Sigmoid colon (tissue), 7 donors: Measurements from ENCODE around the gene SLAMF6. TPM values are rescaled to one million over a fixed set of nuclear protein-coding genes. Genes with fewer than 3 reads are reported as not detected.
"Not testable (repeated sequence)": the region's sequence is repeated elsewhere in the genome, so short reads cannot be mapped to it uniquely, and the experiment has no call there.

Experiments
- DNase-seq: peaks from one replicate; pipeline ENCODE4 v3.0.0-alpha.2; 2019
- H3K27ac ChIP-seq, 4 donors: fragments of 200-600 bp; sonication (generic); one replicate each; pipeline ENCODE4 v1.5.1; 2016 to 2019; ENCODE audit warnings: mild to moderate bottlenecking in 1 of 4
- H3K27me3 ChIP-seq, 3 donors: fragments of 200-600 bp; sonication (generic); one replicate each; pipeline ENCODE4 v1.5.1; 2019; ENCODE audit warnings: mild to moderate bottlenecking in 1 of 3
- H3K36me3 ChIP-seq, 4 donors: fragments of 200-600 bp; sonication (generic); one replicate each; pipeline ENCODE4 v1.5.1; 2016 to 2019
- H3K4me1 ChIP-seq, 4 donors: fragments of 200-600 bp; sonication (generic); one replicate each; pipeline ENCODE4 v1.5.1; 2017 to 2019
- H3K4me3 ChIP-seq, 4 donors: fragments of 200-600 bp; sonication (generic); one replicate each; pipeline ENCODE4 v1.5.1; 2017 to 2019; ENCODE audit warnings: mild to moderate bottlenecking in 2 of 4, moderate library complexity in 1 of 4
- H3K9me3 ChIP-seq, 4 donors: fragments of 200-600 bp in 3 of 4; sonication (generic) in 3 of 4; one replicate each; pipeline versions ENCODE4 v1.5.1 to v1.6.1; 2013 to 2019
- EP300 ChIP-seq, 4 donors: sonication (generic); formaldehyde crosslinking; IDR thresholded peaks; one replicate each; pipeline ENCODE4 v1.6.1; 2017; ENCODE audit warnings: antibody characterized with exemption in 4 of 4
- POLR2A ChIP-seq, 2 donors: fragments of 450-650 bp; IDR thresholded peaks; one replicate each; pipeline ENCODE4 v1.6.1; 2016; ENCODE audit warnings: antibody characterized with exemption in 2 of 2, mild to moderate bottlenecking in 2 of 2, moderate library complexity in 2 of 2
- POLR2AphosphoS5 ChIP-seq, 4 donors: sonication (generic); formaldehyde crosslinking; IDR thresholded peaks; one replicate each; pipeline ENCODE4 v1.6.1; 2017; ENCODE audit warnings: antibody characterized with exemption in 4 of 4
- WGBS, 2 donors: extraction: QIAGEN DNeasy Blood & Tissue Kit; methylation state at CpG; one replicate each; pipeline ENCODE4 v1.1.7; 2013; 5-methylcytosine and 5-hydroxymethylcytosine counted together
- intact Hi-C: fragments of 100-400 bp; cut with DNase I; formaldehyde crosslinking; loops from one replicate; pipeline ENCODE4 v1.15.1; 2023
- polyA plus RNA-seq, 3 donors: library from polyadenylated mRNA; stranded (reverse); fragments of 200-250 nt; gene quantifications; one replicate each; pipeline ENCODE4 v1.2.3, GENCODE V29; 2013
- total RNA-seq, 4 donors: library from RNA; depleted of rRNA; stranded (reverse); fragments of >200 nt; gene quantifications; one replicate each; pipeline ENCODE4 v1.1.0, GENCODE V29; 2016
- TF ChIP-seq, protein P1 (sequence below), 4 experiments: fragments of 450-650 bp in 3 of 4; fragments of 200-600 bp in 1 of 4; IDR thresholded peaks; one replicate each; pipeline ENCODE4 v1.5.1; 2016 to 2019; ENCODE audit warnings: antibody characterized with exemption in 4 of 4, mild to moderate bottlenecking in 3 of 4, moderate library complexity in 2 of 4
- donor health status: healthy with polysubstance abuse.
- donor health status: Bipolar disorder and iron deficiency.
- donor health status: healthy.

The SLAMF6 gene
- total and polyA plus RNA-seq, 7 donors, result 0.41 to 15.2 (median 1.1) TPM; not detected in 1

DNA sequence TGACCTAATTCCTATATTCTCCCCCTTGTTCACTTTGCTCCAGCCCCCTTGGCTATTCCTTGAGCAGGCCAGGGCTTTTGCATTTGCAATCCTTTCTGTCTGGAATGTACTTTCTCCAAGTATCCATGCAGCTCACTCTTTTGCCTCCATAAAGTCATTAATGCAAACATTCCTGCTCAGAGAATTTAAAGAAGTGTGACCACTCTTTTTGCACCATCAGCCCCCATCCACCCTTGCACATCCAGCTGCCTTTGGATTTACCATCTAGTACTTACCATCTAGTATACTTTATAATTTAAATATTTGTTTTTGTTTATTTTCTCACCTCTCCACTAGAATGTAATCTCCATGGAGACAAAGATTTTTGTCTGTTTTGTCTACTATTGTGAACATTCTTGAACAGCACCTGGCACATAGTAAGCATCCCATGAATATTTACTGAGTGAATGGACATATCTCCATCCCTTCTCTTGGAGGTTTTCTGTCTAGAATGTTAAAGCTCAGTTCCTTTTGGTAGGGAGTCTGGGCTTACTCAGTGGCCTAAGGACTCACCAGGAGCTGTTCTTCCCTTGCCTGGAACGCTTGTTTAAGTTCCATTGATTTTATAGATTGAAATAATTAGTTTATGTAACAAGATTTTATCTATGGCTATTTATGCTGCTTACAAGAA, 22.6 kb downstream of the SLAMF6 start:
- no peak for DNase-seq
- intact Hi-C loops, result no loop called here
- H3K27ac ChIP-seq, result no peak overlapping the region

DNA sequence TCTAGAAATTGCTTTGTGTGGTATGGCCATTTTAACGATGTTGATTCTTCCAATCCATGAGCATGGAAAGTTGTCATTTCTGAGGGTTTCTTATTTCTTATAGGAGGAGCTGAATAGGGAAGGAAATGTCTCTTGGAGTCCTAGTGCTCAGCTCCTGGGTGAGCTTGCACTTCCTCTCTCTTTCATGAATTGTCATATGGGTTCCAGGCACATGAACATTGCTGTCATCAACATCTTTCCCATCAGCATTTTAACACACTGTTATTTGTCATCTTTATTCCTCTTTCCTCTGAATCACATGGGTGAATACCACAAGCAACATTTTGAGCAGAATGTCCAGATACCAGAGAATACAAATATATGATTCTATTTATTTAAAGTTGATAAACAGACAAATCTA, 23.4 kb downstream of the SLAMF6 start:
- no peak overlapping the region for H3K27ac ChIP-seq
- intact Hi-C loops, result no loop called here
- peak in 1 of 4 donors; percentile 16 for TF ChIP-seq EP300 (IDR thresholded peaks at IDR 0.05)
- peak in 1 of 4 donors; percentile 10 for TF ChIP-seq POLR2AphosphoS5 (IDR thresholded peaks at IDR 0.05)
- TF ChIP-seq, protein P1, sequence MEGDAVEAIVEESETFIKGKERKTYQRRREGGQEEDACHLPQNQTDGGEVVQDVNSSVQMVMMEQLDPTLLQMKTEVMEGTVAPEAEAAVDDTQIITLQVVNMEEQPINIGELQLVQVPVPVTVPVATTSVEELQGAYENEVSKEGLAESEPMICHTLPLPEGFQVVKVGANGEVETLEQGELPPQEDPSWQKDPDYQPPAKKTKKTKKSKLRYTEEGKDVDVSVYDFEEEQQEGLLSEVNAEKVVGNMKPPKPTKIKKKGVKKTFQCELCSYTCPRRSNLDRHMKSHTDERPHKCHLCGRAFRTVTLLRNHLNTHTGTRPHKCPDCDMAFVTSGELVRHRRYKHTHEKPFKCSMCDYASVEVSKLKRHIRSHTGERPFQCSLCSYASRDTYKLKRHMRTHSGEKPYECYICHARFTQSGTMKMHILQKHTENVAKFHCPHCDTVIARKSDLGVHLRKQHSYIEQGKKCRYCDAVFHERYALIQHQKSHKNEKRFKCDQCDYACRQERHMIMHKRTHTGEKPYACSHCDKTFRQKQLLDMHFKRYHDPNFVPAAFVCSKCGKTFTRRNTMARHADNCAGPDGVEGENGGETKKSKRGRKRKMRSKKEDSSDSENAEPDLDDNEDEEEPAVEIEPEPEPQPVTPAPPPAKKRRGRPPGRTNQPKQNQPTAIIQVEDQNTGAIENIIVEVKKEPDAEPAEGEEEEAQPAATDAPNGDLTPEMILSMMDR (IDR thresholded peaks at IDR 0.05), result no peak
- H3K27me3 ChIP-seq, result peaks cover 0 to 4% (median 0%) of the 10 kb centered on the region in 3 donors
- no peaks in the 10 kb centered on the region for H3K9me3 ChIP-seq
- no peak overlapping the region for H3K4me3 ChIP-seq
- no peak for DNase-seq
- H3K4me1 ChIP-seq, result no peaks in the 10 kb centered on the region
- WGBS, 2 donors, result 84 to 92% methylated on average over 1 of the region's 1 CpG
- no peaks in the 10 kb centered on the region for H3K36me3 ChIP-seq

More for the DNA sequence above, 22.6 kb downstream of the SLAMF6 start:
- TF ChIP-seq POLR2A (IDR thresholded peaks at IDR 0.05), result no peak
- no peak overlapping the region for H3K4me3 ChIP-seq
- no peaks in the 10 kb centered on the region for H3K36me3 ChIP-seq
- 76 to 77% methylated on average over 1 of the region's 1 CpG for WGBS, 2 donors
- H3K9me3 ChIP-seq, result no peaks in the 10 kb centered on the region
- H3K4me1 ChIP-seq, result no peaks in the 10 kb centered on the region
- peaks cover 0 to 4% (median 0%) of the 10 kb centered on the region in 3 donors for H3K27me3 ChIP-seq

DNA sequence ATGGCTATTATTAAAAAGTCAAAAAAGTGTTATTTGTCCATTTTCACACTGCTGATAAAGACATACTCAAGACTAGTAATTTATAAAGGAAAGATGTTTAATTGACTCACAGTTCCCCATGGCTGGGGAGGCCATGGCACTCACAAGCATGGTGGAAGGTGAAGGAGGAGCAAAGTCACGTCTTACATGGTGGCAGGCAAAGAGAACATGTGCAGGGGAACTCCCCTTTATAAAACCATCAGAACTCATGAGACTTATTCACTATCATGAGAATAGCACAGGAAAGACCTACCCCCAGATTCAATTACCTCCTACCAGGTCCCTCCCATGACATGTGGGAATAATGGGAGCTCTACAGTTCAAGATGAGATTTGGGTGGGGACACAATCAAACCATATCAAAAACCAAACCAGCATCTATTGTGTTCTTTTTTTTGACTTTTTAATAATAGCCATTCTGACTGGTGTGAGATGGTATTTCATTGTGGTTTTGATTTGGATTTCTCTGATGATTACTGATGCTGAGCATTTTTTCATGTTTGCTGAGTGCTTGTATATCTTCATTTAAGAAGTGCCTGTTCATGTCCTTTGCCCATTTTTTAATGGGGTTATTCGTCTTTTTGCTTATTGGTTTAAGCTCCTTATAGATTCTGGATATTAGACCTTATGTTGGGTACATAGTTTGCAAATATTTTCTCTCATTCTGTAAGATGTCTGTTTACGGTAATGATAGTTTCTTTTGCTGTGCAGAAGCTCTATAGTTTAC, 24.6 kb downstream of the SLAMF6 start:
- H3K27me3 ChIP-seq, H3K9me3 ChIP-seq, DNase-seq, H3K27ac ChIP-seq, H3K4me1 ChIP-seq, H3K4me3 ChIP-seq, intact Hi-C loops, H3K36me3 ChIP-seq: not testable (repeated sequence)
- 76 to 96% methylated on average over 3 of the region's 3 CpGs for WGBS, 2 donors

DNA sequence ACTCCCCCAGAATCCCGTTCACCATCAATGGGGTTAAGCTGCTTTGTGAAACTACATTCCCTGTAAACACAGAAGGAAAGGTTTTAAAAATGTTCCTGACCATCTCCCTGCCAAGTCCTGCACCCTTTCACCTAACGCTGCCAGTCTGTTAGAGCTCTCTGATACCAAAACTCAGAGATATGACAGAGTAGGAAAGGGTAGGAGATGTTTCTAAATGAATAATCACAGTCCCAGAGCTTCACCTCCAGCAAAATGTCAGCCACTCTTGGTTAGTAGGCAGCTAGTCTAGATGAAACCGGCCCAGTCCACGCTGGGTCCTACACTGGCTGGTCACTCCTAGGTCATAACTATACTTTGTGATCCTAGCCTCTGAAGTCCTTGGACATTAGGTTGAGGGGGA, 26.7 kb downstream of the SLAMF6 start:
- Histone ChIP-seq H3K27me3 (no peaks in the 10 kb centered on the region), H3K36me3 (no peaks in the 10 kb centered on the region), H3K9me3 (no peaks in the 10 kb centered on the region), H3K4me3 (no peak overlapping the region), H3K4me1 (no peaks in the 10 kb centered on the region), H3K27ac (no peak overlapping the region)
- intact Hi-C loops, result no loop called here
- DNase-seq, result no peak
- TF ChIP-seq POLR2A (IDR thresholded peaks at IDR 0.05), result no peak
- TF ChIP-seq, protein P1 (IDR thresholded peaks at IDR 0.05), result no peak
- TF ChIP-seq POLR2AphosphoS5 (IDR thresholded peaks at IDR 0.05), result no peak
- TF ChIP-seq EP300 (IDR thresholded peaks at IDR 0.05), result no peak
- WGBS, 2 donors, result 89 to 92% methylated on average over 4 of the region's 4 CpGs

DNA sequence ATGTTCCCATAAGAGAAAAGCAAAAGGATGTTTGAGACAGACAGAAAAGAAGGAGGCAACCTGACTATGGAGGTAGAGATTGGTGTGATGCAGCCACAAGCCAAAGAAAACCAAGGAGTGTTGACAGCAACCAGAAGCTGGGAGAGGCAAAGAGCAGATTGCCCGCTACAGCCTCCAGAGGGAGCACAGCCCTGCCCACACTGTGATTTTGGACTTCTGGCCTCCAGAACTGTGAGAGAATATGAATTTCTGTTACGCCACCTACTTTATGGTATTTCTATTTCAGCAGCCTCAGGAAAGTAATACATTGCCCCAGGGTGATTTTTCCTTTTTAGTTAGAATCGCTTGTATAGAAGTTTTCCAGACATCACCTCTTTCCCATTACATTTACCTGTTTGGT, 28.4 kb downstream of the SLAMF6 start:
- TF ChIP-seq, protein P1 (IDR thresholded peaks at IDR 0.05), result no peak
- TF ChIP-seq POLR2A (IDR thresholded peaks at IDR 0.05) (no peak), EP300 (IDR thresholded peaks at IDR 0.05) (no peak), POLR2AphosphoS5 (IDR thresholded peaks at IDR 0.05) (no peak)
- 88 to 92% methylated on average over 3 of the region's 3 CpGs for WGBS, 2 donors

More for the DNA sequence above, 28.4 kb downstream of the SLAMF6 start:
- intact Hi-C loops, result no loop called here
- H3K27ac ChIP-seq, result no peak overlapping the region
- DNase-seq, result no peak
- no peaks in the 10 kb centered on the region for H3K27me3 ChIP-seq
- no peaks in the 10 kb centered on the region for H3K9me3 ChIP-seq
- no peak overlapping the region for H3K4me3 ChIP-seq
- H3K4me1 ChIP-seq, result no peaks in the 10 kb centered on the region
- H3K36me3 ChIP-seq, result no peaks in the 10 kb centered on the region
